Loucy (cell line): ENCODE results near the gene FBRS.

Experiments used
- H2AFZ ChIP-seq: fragments of 200-600 bp; sonication (generic); 2 replicates; pipeline ENCODE4 v1.6.0; 2016; ENCODE audit warnings: antibody characterized with exemption, mild to moderate bottlenecking, low read length, moderate library complexity
- H3F3A ChIP-seq: fragments of 200-600 bp; 2 replicates; pipeline ENCODE4 v1.6.0; 2016; ENCODE audit warnings: antibody characterized with exemption, low read depth, mild to moderate bottlenecking
- H3K27me3 ChIP-seq: fragments of 200-600 bp; sonication (generic); 2 replicates; pipeline ENCODE4 v1.6.1; 2014; ENCODE audit warnings: low read length, mild to moderate bottlenecking; ENCODE audit not compliant: insufficient read depth, poor library complexity, severe bottlenecking
- H3K36me3 ChIP-seq: fragments of 200-600 bp; sonication (generic); 2 replicates; pipeline ENCODE4 v1.6.1; 2016; ENCODE audit warnings: low read length; ENCODE audit not compliant: insufficient read depth
- H3K4me1 ChIP-seq: fragments of 200-600 bp; sonication (generic); 2 replicates; pipeline ENCODE4 v1.5.1; 2014; ENCODE audit warnings: low read length, mild to moderate bottlenecking; ENCODE audit not compliant: insufficient read depth, poor library complexity, severe bottlenecking
- H3K4me2 ChIP-seq: fragments of 200-600 bp; sonication (generic); 2 replicates; pipeline ENCODE4 v1.6.0; 2014; ENCODE audit warnings: antibody characterized with exemption, low read length, low read depth, mild to moderate bottlenecking; ENCODE audit not compliant: poor library complexity, severe bottlenecking
- H3K4me3 ChIP-seq: fragments of 200-600 bp; sonication (generic); 2 replicates; pipeline ENCODE4 v1.5.1; 2014; ENCODE audit warnings: low read length, mild to moderate bottlenecking, mixed read lengths; ENCODE audit not compliant: poor library complexity, severe bottlenecking
- H3K79me2 ChIP-seq: fragments of 200-600 bp; sonication (generic); 2 replicates; pipeline ENCODE4 v1.6.1; 2014; ENCODE audit warnings: low read length; ENCODE audit not compliant: insufficient read depth
- H3K9ac ChIP-seq: fragments of 200-600 bp; sonication (generic); 2 replicates; pipeline ENCODE4 v1.6.0; 2014; ENCODE audit warnings: mild to moderate bottlenecking, low read depth, low read length, moderate library complexity; ENCODE audit not compliant: poor library complexity, severe bottlenecking
- H3K9me2 ChIP-seq: fragments of 200-600 bp; sonication (generic); replicated peaks from 2 replicates; pipeline ENCODE4 v1.6.1; 2016; ENCODE audit warnings: low read depth, low read length, mixed read lengths
- H3K9me3 ChIP-seq: fragments of 200-600 bp; sonication (generic); 2 replicates; pipeline ENCODE4 v1.6.1; 2014; ENCODE audit warnings: mild to moderate bottlenecking, antibody characterized with exemption, low read length, low read depth; ENCODE audit not compliant: insufficient read depth
- H4K20me1 ChIP-seq: fragments of 200-600 bp; sonication (generic); 2 replicates; pipeline ENCODE4 v1.6.0; 2014; ENCODE audit warnings: antibody characterized with exemption, low read length, mild to moderate bottlenecking; ENCODE audit not compliant: insufficient read depth, poor library complexity, severe bottlenecking
- CTCF ChIP-seq: fragments of 200-600 bp; sonication (generic); conservative IDR thresholded peaks from 2 replicates; pipeline ENCODE4 v1.5.1; 2014; ENCODE audit warnings: mild to moderate bottlenecking, antibody characterized with exemption, low read length
- EZH2phosphoT487 ChIP-seq: fragments of 200-600 bp; IDR thresholded peaks from 2 replicates; pipeline ENCODE4 v1.6.1; 2018; ENCODE audit warnings: antibody characterized with exemption, mild to moderate bottlenecking, moderate library complexity, borderline replicate concordance

The FBRS gene

DNA sequence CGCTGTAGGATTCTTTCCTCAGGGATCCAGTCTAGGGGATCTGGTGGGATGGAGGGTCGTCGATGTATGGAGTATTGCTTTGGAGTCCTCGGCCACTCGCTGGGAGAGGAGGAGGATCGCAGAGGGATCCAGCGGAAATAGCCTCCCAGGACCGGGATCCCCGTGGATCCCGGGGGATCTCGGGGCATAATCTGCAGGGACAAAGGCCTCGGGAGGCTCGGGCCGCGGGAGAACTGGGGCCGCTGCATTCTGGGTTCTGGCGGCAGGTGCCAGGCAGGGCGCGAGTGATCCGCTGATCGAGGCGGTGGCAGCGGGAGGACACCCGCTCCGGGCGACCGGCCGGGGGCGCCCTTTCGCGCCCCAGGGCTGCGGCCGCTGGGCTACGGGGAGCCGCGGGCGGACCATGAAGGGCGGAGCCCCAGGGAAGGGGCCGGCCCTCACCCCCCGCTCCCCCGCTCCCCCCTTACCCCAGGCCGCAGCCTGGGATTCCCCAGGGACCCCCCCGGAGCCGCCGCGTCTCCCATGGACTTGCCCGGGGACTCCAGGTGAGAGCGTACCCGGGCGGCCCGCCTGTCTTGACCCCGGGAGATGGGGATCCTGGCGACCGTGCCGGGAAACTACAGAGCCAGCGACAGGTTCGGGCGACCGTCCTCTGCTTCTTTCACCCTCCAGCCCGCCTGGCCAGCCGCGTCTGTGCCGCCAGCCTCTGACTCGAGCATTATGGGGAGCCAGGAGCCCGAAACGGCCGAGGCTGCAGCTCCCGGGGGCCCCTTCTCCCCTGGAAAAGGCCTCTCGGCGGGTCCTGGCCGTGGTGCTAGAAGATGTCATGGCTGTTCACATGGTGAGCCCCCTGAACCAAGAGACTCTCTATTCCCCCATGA, 6.9 kb upstream of the FBRS start:
- Histone ChIP-seq H3F3A (no peaks in the 10 kb centered on the region), H3K36me3 (peaks cover 23% of the 10 kb centered on the region; the same call in 1 of the 2 replicates), H2AFZ (peak overlapping the region; percentile 93), H3K79me2 (peaks cover 16% of the 10 kb centered on the region), H3K27me3 (no peaks in the 10 kb centered on the region), H3K9ac (peak overlapping the region; percentile 99), H3K9me2 (no peaks in the 10 kb centered on the region), H3K4me2 (peak overlapping the region; percentile 89), H3K9me3 (no peaks in the 10 kb centered on the region), H4K20me1 (peaks cover 17% of the 10 kb centered on the region), H3K4me3 (peak overlapping the region; percentile 99), H3K4me1 (peaks cover 22% of the 10 kb centered on the region)
- TF ChIP-seq CTCF, result peak; percentile 70
- TF ChIP-seq EZH2phosphoT487, result no peak

DNA sequence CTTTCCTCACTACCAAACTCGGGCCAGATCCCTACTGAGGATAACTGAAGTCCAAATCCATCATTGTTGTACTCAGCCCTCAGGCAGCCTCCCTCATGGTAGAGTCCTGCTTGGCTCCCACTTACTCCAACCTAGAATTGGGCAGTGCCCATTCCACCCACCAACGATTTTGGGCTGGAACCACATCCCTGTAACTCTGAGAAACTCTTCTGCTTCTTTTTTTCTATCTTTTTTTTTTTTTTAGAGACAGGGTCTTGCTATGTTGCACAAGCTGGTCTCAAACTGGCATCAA, 6.3 kb upstream of the FBRS start:
- Histone ChIP-seq H3K4me3 (peak overlapping the region; percentile 99), H3F3A (no peaks in the 10 kb centered on the region), H3K4me2 (peak overlapping the region; percentile 89), H3K79me2 (peaks cover 16% of the 10 kb centered on the region), H3K36me3 (peaks cover 23% of the 10 kb centered on the region; the same call in 1 of the 2 replicates), H3K27me3 (no peaks in the 10 kb centered on the region), H3K9me2 (no peaks in the 10 kb centered on the region), H3K9me3 (no peaks in the 10 kb centered on the region), H2AFZ (no peak overlapping the region), H4K20me1 (peaks cover 17% of the 10 kb centered on the region), H3K9ac (peak overlapping the region; percentile 99), H3K4me1 (peaks cover 22% of the 10 kb centered on the region)
- TF ChIP-seq EZH2phosphoT487, result no peak
- no peak for TF ChIP-seq CTCF

DNA sequence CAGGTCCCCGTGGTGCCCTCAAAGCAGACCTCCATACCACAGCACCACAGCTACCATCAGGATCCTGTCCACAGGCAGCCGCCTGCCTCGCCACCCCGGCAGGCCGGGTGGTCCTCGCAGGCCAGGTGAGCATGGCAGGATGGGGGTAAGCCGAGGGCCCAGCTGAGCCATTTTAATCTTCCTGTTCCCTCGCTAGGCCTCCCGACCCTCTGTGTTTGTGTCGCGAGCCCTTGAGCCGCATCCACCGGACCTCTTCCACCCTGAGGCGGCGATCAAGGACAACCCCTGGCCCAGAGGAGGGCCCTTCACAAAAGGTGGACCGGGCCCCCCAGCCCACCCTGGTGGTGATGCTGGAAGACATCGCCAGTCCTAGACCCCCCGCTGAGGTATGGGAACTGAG, 5.5 kb upstream of the FBRS start:
- Histone ChIP-seq H3K9ac (peak overlapping the region; percentile 99), H3K9me2 (no peaks in the 10 kb centered on the region), H3K27me3 (no peaks in the 10 kb centered on the region), H3F3A (peaks cover 4% of the 10 kb centered on the region; the same call in 1 of the 2 replicates), H3K36me3 (peaks cover 23% of the 10 kb centered on the region; the same call in 1 of the 2 replicates), H3K79me2 (peaks cover 16% of the 10 kb centered on the region), H2AFZ (no peak overlapping the region), H3K4me1 (peaks cover 28% of the 10 kb centered on the region), H4K20me1 (peaks cover 17% of the 10 kb centered on the region), H3K9me3 (no peaks in the 10 kb centered on the region), H3K4me2 (peak overlapping the region; percentile 89), H3K4me3 (peak overlapping the region; percentile 99)
- no peak for TF ChIP-seq CTCF
- TF ChIP-seq EZH2phosphoT487, result no peak
